Neutrophil (primary cell): ENCODE data around the gene FARSB.

Experiments used
- H3K27ac ChIP-seq: fragments of 200-600 bp; sonication (generic); 2 replicates; pipeline ENCODE4 v1.5.1; 2016; ENCODE audit warnings: mild to moderate bottlenecking, moderate library complexity
- H3K27me3 ChIP-seq: fragments of 200-600 bp; sonication (generic); 2 replicates; pipeline ENCODE4 v1.6.0; 2016; ENCODE audit warnings: mild to moderate bottlenecking
- H3K36me3 ChIP-seq: fragments of 200-600 bp; sonication (generic); 2 replicates; pipeline ENCODE4 v1.5.1; 2017
- H3K4me1 ChIP-seq, 2 experiments: fragments of 200-600 bp in 1 of 2; sonication (generic) in 1 of 2; 1 replicate in 1 of 2; 2 replicates in 1 of 2; pipeline versions ENCODE4 v1.5.1 to v1.6.1; 2013 to 2016; ENCODE audit warnings: low read depth in 1 of 2, low read length in 1 of 2, mild to moderate bottlenecking in 1 of 2, moderate library complexity in 1 of 2; ENCODE audit not compliant: control insufficient read depth in 1 of 2, insufficient read depth in 1 of 2
- H3K4me3 ChIP-seq, 2 experiments: fragments of 200-600 bp in 1 of 2; sonication (generic) in 1 of 2; 1 replicate in 1 of 2; 2 replicates in 1 of 2; pipeline ENCODE4 v1.5.1; 2013 to 2016; ENCODE audit warnings: low read depth in 1 of 2, low read length in 1 of 2, mild to moderate bottlenecking in 1 of 2, moderate library complexity in 1 of 2
- H3K9me3 ChIP-seq: fragments of 200-600 bp; sonication (generic); 2 replicates; pipeline ENCODE4 v1.5.1; 2016
- TF ChIP-seq, protein P1 (sequence below): fragments of 200-600 bp; sonication (generic); IDR thresholded peaks from 2 replicates; pipeline ENCODE4 v1.5.1; 2016; ENCODE audit warnings: antibody characterized with exemption

Gene FARSB

DNA sequence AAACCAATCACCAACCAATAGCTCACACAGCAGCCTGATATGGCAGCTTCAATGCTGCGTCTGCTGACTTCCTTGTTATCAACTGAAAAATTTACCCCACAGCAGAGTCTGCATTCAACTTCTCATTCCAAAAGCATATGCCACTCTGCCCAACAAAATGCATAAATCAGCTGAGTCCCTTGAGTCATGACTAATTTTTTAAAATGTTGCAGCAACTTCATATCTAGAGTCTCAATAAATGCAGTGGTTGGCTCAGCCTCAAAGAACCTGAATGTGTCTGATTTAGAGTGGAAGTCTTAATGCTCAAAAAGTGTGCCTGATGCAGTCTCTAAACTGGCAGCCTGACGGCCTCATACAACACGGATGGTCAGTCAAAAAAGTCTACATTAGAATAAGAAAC is 46.5 kb downstream of the FARSB start:
- TF ChIP-seq, protein P1, sequence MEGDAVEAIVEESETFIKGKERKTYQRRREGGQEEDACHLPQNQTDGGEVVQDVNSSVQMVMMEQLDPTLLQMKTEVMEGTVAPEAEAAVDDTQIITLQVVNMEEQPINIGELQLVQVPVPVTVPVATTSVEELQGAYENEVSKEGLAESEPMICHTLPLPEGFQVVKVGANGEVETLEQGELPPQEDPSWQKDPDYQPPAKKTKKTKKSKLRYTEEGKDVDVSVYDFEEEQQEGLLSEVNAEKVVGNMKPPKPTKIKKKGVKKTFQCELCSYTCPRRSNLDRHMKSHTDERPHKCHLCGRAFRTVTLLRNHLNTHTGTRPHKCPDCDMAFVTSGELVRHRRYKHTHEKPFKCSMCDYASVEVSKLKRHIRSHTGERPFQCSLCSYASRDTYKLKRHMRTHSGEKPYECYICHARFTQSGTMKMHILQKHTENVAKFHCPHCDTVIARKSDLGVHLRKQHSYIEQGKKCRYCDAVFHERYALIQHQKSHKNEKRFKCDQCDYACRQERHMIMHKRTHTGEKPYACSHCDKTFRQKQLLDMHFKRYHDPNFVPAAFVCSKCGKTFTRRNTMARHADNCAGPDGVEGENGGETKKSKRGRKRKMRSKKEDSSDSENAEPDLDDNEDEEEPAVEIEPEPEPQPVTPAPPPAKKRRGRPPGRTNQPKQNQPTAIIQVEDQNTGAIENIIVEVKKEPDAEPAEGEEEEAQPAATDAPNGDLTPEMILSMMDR, result no peak
- no peaks in the 10 kb centered on the region for H3K9me3 ChIP-seq
- H3K4me3 ChIP-seq, result no peak overlapping the region
- no peaks in the 10 kb centered on the region for H3K36me3 ChIP-seq
- no peak overlapping the region for H3K27ac ChIP-seq
- no peaks in the 10 kb centered on the region for H3K27me3 ChIP-seq
- H3K4me1 ChIP-seq, result peaks cover 13 to 17% of the 10 kb centered on the region in 2 experiments

DNA sequence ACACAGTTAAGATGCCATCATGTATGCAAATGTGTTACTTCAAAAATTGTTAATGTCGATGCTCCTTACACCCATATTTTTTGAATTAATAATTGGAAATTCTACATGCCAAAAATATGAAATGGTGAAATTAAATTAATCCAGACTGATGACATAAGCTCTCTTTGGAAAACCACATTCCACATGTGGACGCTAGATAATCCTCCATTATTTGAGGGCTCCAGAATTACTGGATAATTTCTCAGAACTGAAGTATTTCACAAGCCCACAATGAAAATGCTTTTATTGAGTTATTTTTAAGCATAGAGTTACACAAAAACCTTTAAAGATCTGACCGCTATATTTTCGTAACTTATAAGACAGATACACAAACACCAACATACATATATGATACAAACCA is 47.8 kb downstream of the FARSB start:
- peaks cover 13 to 17% of the 10 kb centered on the region in 2 experiments for H3K4me1 ChIP-seq
- TF ChIP-seq, protein P1, result no peak
- H3K36me3 ChIP-seq, result no peaks in the 10 kb centered on the region

DNA sequence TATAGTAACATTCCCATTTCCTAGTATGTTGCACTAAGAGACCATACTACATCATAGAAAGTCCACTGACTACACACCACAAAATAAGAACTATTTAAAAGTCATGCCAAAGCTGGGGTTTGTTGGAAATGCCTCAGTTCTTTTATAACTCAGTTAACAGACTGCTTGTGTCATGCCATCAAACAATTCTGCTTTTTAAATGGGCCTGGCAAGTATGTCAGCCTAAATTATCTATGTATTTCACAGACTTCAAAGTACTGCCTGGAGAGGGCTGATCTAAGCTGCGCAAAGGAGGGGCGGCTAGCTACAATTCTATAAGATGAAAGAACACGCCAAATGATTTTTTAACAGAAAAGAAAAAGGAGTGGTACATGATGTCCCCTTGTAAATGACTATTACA is 49.6 kb downstream of the FARSB start:
- no peaks in the 10 kb centered on the region for H3K27me3 ChIP-seq
- H3K36me3 ChIP-seq, result no peaks in the 10 kb centered on the region
- no peak overlapping the region for H3K4me3 ChIP-seq
- no peak overlapping the region for H3K27ac ChIP-seq
- H3K4me1 ChIP-seq, result peaks cover under 1 to 2% of the 10 kb centered on the region in 2 experiments
- TF ChIP-seq, protein P1, result no peak
- no peaks in the 10 kb centered on the region for H3K9me3 ChIP-seq

More for the DNA sequence above, 47.8 kb downstream of the FARSB start:
- Histone ChIP-seq H3K9me3 (no peaks in the 10 kb centered on the region), H3K27ac (no peak overlapping the region), H3K27me3 (no peaks in the 10 kb centered on the region), H3K4me3 (no peak overlapping the region)

DNA sequence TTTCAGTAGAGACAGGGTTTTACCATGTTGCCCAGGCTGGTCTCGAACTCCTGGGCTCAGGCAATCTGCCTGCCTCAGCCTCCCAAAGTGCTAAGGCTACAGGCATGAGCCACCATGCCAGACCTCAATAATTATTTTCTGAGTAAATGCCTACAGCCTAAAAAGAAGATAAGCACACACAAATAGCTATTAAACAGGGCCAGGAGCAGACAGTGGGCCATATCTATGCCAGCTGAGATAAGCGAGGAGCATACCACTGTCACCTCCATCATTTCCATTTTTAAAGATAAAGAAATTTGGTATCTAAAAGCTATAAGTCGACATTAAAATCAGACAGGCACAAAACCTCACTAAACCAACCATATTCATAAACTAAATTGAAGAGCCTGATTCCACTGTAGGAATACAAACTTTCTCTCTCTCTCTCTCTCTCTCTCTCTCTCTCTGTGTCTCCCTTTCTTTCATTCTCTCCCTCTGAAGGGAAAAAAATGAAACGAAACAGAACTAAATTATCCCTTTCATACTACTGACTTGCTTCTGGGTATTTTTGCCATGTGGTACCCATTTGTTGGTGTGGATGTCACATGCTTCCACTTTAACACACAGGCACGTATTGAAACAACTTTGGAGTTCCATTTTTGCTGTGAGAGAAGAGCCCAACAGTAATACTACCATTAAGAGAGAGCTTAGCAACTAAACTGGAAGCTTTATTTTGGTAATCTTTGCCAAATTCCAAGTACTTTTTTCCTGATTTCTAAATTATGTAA is 51.0 kb downstream of the FARSB start:
- no peak overlapping the region for H3K4me3 ChIP-seq
- TF ChIP-seq, protein P1, result no peak
- no peak overlapping the region for H3K27ac ChIP-seq
- H3K27me3 ChIP-seq, result no peaks in the 10 kb centered on the region
- H3K4me1 ChIP-seq, result no peaks in the 10 kb centered on the region
- H3K9me3 ChIP-seq, result no peaks in the 10 kb centered on the region
- no peaks in the 10 kb centered on the region for H3K36me3 ChIP-seq

DNA sequence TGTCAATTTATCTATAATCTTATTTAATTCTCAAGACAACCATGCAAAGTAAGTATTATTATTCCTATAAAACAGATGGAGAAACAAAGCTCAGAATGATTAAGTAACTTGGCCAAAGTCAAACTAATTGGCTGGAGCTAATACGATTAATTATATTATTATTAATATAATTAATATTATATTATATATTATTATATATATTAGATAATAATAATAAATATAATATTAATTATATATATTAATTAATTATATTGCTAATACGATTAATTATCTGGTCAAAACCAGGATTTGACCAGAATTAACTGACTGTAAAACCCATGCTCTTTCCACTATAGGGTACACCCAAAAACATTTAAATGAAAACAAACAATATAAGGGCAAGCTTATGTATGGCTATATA is 52.4 kb downstream of the FARSB start:
- H3K4me1 ChIP-seq, result no peaks in the 10 kb centered on the region
- TF ChIP-seq, protein P1, result no peak

More for the DNA sequence above, 52.4 kb downstream of the FARSB start:
- no peak overlapping the region for H3K4me3 ChIP-seq
- H3K27ac ChIP-seq, result no peak overlapping the region
- H3K36me3 ChIP-seq, result peaks cover 9% of the 10 kb centered on the region
- H3K27me3 ChIP-seq, result no peaks in the 10 kb centered on the region
- H3K9me3 ChIP-seq, result no peaks in the 10 kb centered on the region
